ENCODE results near the gene RBM3. TPM values are rescaled to one million over a fixed set of nuclear protein-coding genes. Genes with fewer than 3 reads are reported as not detected.
"Not testable (repeated sequence)": the region's sequence is repeated elsewhere in the genome, so short reads cannot be mapped to it uniquely, and the experiment has no call there.

Gene RBM3
- total RNA-seq, 2 experiments from 2014 or later: 180 to 182 TPM

- H3K4me1 Mint-ChIP-seq: peaks cover 22% of the 10 kb centered on the region
- H3K27me3 Mint-ChIP-seq: no peaks in the 10 kb centered on the region
- no peak for DNase-seq
- POLR2A ChIA-PET: interaction anchor here (1.5 to 4.9 kb wide), 3 partner anchors 11 to 33 kb away, joined by 18 to 50 read pairs (median 33); partner anchors contain the start of genes EBP and RBM3
- no peaks in the 10 kb centered on the region for H3K9me3 Mint-ChIP-seq
- CTCF ChIA-PET: interaction anchor here (2.2 kb wide), 1 partner anchor 73 kb away, joined by 17 read pairs; the partner anchor contains the start of gene SLC38A5
- peak overlapping the region; percentile 95 for H3K27ac Mint-ChIP-seq
- H3K4me3 Mint-ChIP-seq: peak overlapping the region; percentile 93
- H3K36me3 Mint-ChIP-seq (ENCODE audit: low read depth): peaks cover 27% of the 10 kb centered on the region
Observed at GRCh38 chrX:48541140-48541814, 33.0 kb upstream of the RBM3 start.

- ChIA-PET POLR2A (no interaction called here), CTCF (no interaction called here)
Observed at GRCh38 chrX:48548871-48549270, 25.4 kb upstream of the RBM3 start.

GRCh38 chrX:48555731-48556325 is 18.5 kb upstream of the RBM3 start:
- DNase-seq, H3K9me3 Mint-ChIP-seq, H3K4me1 Mint-ChIP-seq, CTCF ChIA-PET, H3K27ac Mint-ChIP-seq, H3K27me3 Mint-ChIP-seq, POLR2A ChIA-PET, H3K4me3 Mint-ChIP-seq: not testable (repeated sequence)
- peaks cover 38% of the 10 kb centered on the region for H3K36me3 Mint-ChIP-seq (ENCODE audit: low read depth)

More at GRCh38 chrX:48548871-48549270, 25.4 kb upstream of the RBM3 start:
- Mint-ChIP-seq H3K9me3 (no peaks in the 10 kb centered on the region), H3K4me3 (no peak overlapping the region), H3K27me3 (no peaks in the 10 kb centered on the region), H3K36me3 (ENCODE audit: low read depth) (peaks cover 30% of the 10 kb centered on the region), H3K27ac (no peak overlapping the region), H3K4me1 (peaks cover 1% of the 10 kb centered on the region)
- DNase-seq: no peak

DNA sequence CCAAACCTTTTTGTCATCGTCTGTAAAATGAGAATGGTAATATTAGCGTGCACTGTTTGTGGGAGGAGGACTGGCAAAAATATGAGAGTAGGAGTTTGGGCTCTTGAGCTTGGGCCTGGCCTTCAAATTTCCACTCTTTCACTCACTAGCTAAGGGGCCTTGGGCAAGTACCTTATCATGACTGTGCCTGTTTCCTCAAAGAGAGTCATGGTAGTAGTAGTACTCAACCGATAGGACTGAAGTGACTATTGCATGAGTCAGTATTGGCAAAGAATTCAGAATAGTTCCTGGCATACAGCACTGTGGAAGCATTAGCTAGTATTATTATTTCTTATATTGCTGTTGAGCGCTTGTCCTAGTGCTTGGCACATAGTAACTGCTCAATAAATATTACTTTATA is 16.0 kb upstream of the RBM3 start:
- H3K9me3 Mint-ChIP-seq: no peaks in the 10 kb centered on the region
- ChIA-PET POLR2A (interaction anchor here (1.0 to 1.3 kb wide), 2 partner anchors 16 to 19 kb away, joined by 4 read pairs; partner anchors contain the start of genes RBM3 and TBC1D25), CTCF (no interaction called here)
- H3K27me3 Mint-ChIP-seq: no peaks in the 10 kb centered on the region
- peaks cover 46% of the 10 kb centered on the region for H3K36me3 Mint-ChIP-seq (ENCODE audit: low read depth)
- no peak overlapping the region for H3K27ac Mint-ChIP-seq
- no peaks in the 10 kb centered on the region for H3K4me1 Mint-ChIP-seq
- DNase-seq: no peak
- H3K4me3 Mint-ChIP-seq: no peak overlapping the region

DNA sequence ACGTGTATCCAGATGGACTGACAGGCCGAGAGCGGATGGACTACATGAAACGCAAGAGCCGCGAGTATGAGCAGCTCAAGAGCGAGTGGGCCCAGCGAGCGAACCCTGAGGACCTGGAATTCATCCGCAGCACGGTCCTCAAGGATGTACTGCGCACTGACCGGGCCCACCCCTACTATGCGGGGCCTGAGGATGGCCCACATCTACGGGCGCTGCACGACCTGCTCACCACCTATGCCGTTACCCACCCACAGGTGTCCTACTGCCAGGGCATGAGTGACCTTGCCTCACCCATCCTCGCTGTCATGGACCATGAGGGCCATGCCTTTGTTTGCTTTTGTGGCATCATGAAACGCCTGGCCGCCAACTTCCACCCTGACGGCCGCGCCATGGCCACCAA is 14.6 kb upstream of the RBM3 start:
- CTCF ChIA-PET: no interaction called here
- no peak overlapping the region for H3K4me3 Mint-ChIP-seq
- no peaks in the 10 kb centered on the region for H3K9me3 Mint-ChIP-seq
- no peak for DNase-seq
- H3K4me1 Mint-ChIP-seq: no peaks in the 10 kb centered on the region
- no peaks in the 10 kb centered on the region for H3K27me3 Mint-ChIP-seq
- POLR2A ChIA-PET: no interaction called here
- peaks cover 45% of the 10 kb centered on the region for H3K36me3 Mint-ChIP-seq (ENCODE audit: low read depth)
- no peak overlapping the region for H3K27ac Mint-ChIP-seq

GRCh38 chrX:48560056-48560455 is 14.2 kb upstream of the RBM3 start:
- CTCF ChIA-PET: interaction anchor here (1.1 kb wide), 1 partner anchor 20 kb away, joined by 4 read pairs; no protein-coding TSS in a partner anchor
- Mint-ChIP-seq H3K4me1 (no peaks in the 10 kb centered on the region), H3K27ac (no peak overlapping the region), H3K27me3 (no peaks in the 10 kb centered on the region), H3K36me3 (ENCODE audit: low read depth) (peaks cover 41% of the 10 kb centered on the region), H3K9me3 (no peaks in the 10 kb centered on the region), H3K4me3 (no peak overlapping the region)
- DNase-seq: no peak
- POLR2A ChIA-PET: no interaction called here

DNA sequence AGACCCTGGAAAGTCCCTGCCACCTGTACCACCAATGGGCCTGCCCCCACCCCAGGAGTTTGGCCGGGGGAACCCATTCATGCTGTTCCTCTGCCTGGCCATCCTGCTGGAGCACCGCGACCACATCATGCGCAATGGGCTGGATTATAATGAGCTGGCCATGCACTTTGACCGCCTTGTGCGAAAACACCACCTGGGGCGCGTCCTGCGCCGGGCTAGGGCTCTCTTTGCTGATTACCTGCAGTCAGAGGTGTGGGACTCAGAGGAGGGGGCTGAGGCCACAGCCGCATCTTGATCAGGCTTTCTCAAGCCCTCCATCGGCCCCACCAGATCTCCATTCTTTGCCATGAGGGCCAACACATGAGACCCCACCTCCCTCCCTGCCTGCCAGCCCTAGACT is 13.6 kb upstream of the RBM3 start:
- DNase-seq: no peak
- Mint-ChIP-seq H3K4me1 (no peaks in the 10 kb centered on the region), H3K27me3 (no peaks in the 10 kb centered on the region), H3K36me3 (ENCODE audit: low read depth) (peaks cover 34% of the 10 kb centered on the region), H3K27ac (no peak overlapping the region), H3K4me3 (no peak overlapping the region), H3K9me3 (no peaks in the 10 kb centered on the region)
- POLR2A ChIA-PET: interaction anchor here (2.5 kb wide), 1 partner anchor 14 kb away, joined by 11 read pairs; the partner anchor contains the start of gene RBM3
- CTCF ChIA-PET: interaction anchor here (1.1 kb wide), 1 partner anchor 21 kb away, joined by 4 read pairs; no protein-coding TSS in a partner anchor

DNA sequence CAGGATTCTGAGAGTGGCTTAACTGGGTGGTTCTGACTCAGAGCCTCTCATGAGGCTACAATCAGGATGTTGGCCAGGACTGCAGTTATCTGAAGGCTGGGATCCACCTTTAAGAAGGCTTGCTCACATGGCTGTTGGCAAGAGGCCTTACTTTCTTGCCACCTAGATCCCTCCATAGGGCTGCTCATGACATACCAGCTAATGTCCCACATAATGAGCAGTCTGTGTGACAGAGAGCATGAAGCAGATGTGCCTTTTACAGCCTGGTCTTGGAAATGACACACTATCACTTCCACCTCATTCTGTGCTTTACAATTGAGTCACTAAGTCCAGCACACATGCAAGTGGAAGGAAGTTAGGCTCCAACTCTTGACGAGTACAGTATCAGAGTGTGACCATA is 4.3 kb upstream of the RBM3 start:
- Mint-ChIP-seq H3K9me3 (no peaks in the 10 kb centered on the region), H3K36me3 (ENCODE audit: low read depth) (peaks cover 8% of the 10 kb centered on the region), H3K27ac (peak overlapping the region; percentile 76), H3K27me3 (no peaks in the 10 kb centered on the region), H3K4me1 (peaks cover 18% of the 10 kb centered on the region), H3K4me3 (no peak overlapping the region)
- ChIA-PET POLR2A (interaction anchor here (0.6 kb wide), 1 partner anchor 350 kb away, joined by 4 read pairs; no protein-coding TSS in a partner anchor), CTCF (no interaction called here)
- DNase-seq: peak; percentile 38

DNA sequence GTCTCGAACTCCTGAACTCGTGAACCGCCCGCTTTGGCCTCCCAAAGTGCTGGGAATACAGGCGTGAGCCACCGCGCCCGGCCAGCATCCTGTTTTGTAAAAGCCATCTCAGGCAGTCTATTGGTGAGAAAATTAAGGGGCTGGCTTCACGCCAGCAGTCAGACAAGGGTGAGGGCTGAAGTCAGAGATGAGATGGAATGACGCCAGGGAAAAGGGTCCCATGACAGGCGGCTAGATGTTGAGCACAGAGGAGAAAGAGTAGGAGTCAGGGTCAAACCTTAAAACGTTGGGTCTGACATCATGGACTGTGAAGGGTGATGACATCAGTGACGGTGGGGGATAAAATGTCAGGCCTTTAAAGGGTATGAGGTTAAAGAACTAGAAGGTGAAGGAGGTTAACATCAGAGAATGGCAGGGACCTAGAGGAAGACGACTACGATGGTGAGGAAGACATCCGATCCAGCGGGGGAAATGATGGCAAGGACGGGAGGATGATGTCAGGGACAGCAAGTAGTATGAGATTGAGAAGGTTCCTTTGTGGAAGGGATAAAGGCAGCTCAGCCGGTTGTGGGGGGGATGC is 504 bp upstream of the RBM3 start:
- peaks cover 39% of the 10 kb centered on the region for H3K4me1 Mint-ChIP-seq
- DNase-seq: no peak
- peak overlapping the region; percentile 99 for H3K27ac Mint-ChIP-seq
- H3K36me3 Mint-ChIP-seq (ENCODE audit: low read depth): peaks cover 44% of the 10 kb centered on the region
- H3K4me3 Mint-ChIP-seq: peak overlapping the region; percentile 98
- POLR2A ChIA-PET: interaction anchor here (0.7 to 3.1 kb wide), 27 partner anchors 10 to 1429 kb away, joined by 3 to 50 read pairs (median 5); partner anchors contain the start of genes EBP, FTSJ1, GRIPAP1 and HDAC6
- no peaks in the 10 kb centered on the region for H3K27me3 Mint-ChIP-seq
- CTCF ChIA-PET: interaction anchor here (0.5 to 2.5 kb wide), 5 partner anchors 35 to 372 kb away, joined by 3 to 17 read pairs (median 3); partner anchors contain the start of genes EBP and TBC1D25
- no peaks in the 10 kb centered on the region for H3K9me3 Mint-ChIP-seq

DNA sequence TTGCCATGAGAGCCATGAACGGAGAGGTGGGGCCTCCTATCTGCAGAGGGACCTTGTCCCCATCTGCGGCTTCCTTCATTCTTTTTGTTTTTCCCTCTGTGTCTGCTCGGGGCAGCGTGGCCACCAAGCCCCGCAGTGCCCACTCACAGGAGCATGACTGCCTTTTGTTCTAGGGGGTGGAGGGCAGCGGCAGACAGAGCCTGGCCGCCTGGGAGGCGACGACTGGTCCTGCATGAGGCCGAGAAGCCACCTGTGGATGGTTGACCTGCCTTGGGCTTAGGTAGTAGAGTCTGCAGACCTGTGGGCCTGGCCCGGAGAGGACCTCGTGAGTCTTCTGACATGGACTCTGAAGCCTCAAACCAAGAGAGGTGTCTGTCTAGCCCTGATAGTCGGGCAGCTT is 1.4 kb downstream of the RBM3 start:
- no peaks in the 10 kb centered on the region for H3K27me3 Mint-ChIP-seq
- peak overlapping the region; percentile 98 for H3K4me3 Mint-ChIP-seq
- no peaks in the 10 kb centered on the region for H3K9me3 Mint-ChIP-seq
- DNase-seq: no peak
- peaks cover 54% of the 10 kb centered on the region for H3K36me3 Mint-ChIP-seq (ENCODE audit: low read depth)
- peaks cover 41% of the 10 kb centered on the region for H3K4me1 Mint-ChIP-seq
- CTCF ChIA-PET: interaction anchor here (2.5 kb wide), 1 partner anchor 37 kb away, joined by 17 read pairs; the partner anchor contains the start of gene TBC1D25
- peak overlapping the region; percentile 99 for H3K27ac Mint-ChIP-seq
- POLR2A ChIA-PET: interaction anchor here (0.8 to 3.1 kb wide), 7 partner anchors 14 to 101 kb away, joined by 4 to 50 read pairs (median 8); partner anchors contain the start of genes EBP and TBC1D25

- POLR2A ChIA-PET: interaction anchor here (1.5 to 3.0 kb wide), 3 partner anchors 14 to 102 kb away, joined by 7 to 16 read pairs (median 8); partner anchors contain the start of gene EBP
- peaks cover 38% of the 10 kb centered on the region for H3K4me1 Mint-ChIP-seq
- peak overlapping the region; percentile 98 for H3K4me3 Mint-ChIP-seq
- DNase-seq: no peak
- H3K36me3 Mint-ChIP-seq (ENCODE audit: low read depth): peaks cover 54% of the 10 kb centered on the region
- H3K27ac Mint-ChIP-seq: peak overlapping the region; percentile 99
- H3K9me3 Mint-ChIP-seq: no peaks in the 10 kb centered on the region
- CTCF ChIA-PET: interaction anchor here (2.5 kb wide), 1 partner anchor 37 kb away, joined by 17 read pairs; the partner anchor contains the start of gene TBC1D25
- no peaks in the 10 kb centered on the region for H3K27me3 Mint-ChIP-seq
Observed at GRCh38 chrX:48576108-48576507, 1.8 kb downstream of the RBM3 start.

DNA sequence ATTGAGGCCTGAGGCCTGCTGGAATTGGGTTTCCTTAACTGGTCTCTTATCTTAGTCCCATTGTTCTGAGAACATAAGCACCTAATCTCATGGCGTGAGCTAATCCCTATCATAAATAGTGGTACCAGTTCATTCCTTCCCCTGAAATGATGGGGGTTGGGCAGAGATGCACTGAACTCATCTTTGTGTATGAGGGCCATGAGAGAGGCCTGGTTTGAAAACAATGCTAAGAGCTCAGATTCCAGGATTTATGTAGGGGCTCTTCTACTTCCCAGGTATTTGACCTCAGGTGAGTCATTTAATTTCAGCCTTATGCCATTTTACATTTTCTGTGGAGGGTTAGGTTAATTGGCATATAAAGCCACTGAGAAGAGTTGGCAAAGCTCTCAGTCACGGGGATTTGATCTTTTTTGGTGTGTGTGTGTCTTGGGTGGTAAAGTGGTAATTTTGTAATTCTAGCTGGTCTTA is 4.4 kb downstream of the RBM3 start:
- Mint-ChIP-seq H3K4me3 (no peak overlapping the region), H3K27me3 (no peaks in the 10 kb centered on the region), H3K27ac (no peak overlapping the region), H3K36me3 (ENCODE audit: low read depth) (peaks cover 53% of the 10 kb centered on the region), H3K9me3 (no peaks in the 10 kb centered on the region), H3K4me1 (peaks cover 35% of the 10 kb centered on the region)
- ChIA-PET POLR2A (interaction anchor here (0.6 to 1.4 kb wide), 3 partner anchors 8 to 12 kb away, joined by 4 read pairs; no protein-coding TSS in a partner anchor), CTCF (no interaction called here)
- DNase-seq: no peak

Measured in activated CD4-positive, alpha-beta memory T cell treated with anti-CD3 and anti-CD28 coated beads, Interleukin-2, amount 10 ng/mL, durations not matched to agents 7 days and 5 days (primary cell).